Erythroblast (primary cell): ENCODE data around the gene HMOX2.

Experiments used
- GATA1 ChIP-seq: IDR thresholded peaks from 2 replicates; pipeline ENCODE4 v1.6.1; 2011; ENCODE audit warnings: low read depth, mild to moderate bottlenecking, control low read depth, low read length, moderate library complexity
- POLR2A ChIP-seq: IDR thresholded peaks from 2 replicates; pipeline ENCODE4 v1.6.1; 2011; ENCODE audit warnings: mild to moderate bottlenecking, low read length

DNA sequence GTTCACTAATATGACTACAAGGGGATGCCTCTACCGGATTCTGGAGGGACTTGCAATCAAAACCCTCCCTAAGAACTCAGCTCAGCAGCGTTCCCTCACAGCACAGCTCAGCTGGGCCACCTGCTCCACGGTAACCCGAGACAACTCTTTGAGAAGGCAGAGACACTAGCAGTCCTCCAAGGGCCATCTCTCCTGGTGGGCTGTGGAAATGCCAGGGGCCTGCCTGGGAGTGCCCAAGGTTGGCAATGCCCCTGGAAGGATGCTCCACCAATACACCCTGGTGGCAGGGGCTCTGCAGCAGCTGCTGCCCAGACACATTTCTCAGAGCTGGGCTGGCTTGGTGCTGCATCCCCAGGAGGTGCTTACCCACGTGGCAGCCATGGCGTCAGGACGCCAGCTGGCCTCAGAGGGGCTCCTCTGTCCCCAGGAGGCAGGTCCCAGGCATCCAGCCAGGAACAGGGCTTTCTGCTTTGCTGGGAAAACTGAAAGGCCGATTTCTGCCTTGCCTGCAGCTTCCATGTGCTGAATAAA is 45.9 kb downstream of the HMOX2 start:
- TF ChIP-seq POLR2A (no peak), GATA1 (no peak)
